GM21515 (cell line): ENCODE data around the gene CCSER1.
"Not testable (repeated sequence)": the region's sequence is repeated elsewhere in the genome, so short reads cannot be mapped to it uniquely, and the experiment has no call there.

Experiments used
- ATAC-seq: cut with Tn5 transposase; IDR thresholded peaks from one replicate; pipeline ENCODE4 v1.9.1; 2021; ENCODE audit not compliant: unreplicated experiment

CCSER1 gene

DNA sequence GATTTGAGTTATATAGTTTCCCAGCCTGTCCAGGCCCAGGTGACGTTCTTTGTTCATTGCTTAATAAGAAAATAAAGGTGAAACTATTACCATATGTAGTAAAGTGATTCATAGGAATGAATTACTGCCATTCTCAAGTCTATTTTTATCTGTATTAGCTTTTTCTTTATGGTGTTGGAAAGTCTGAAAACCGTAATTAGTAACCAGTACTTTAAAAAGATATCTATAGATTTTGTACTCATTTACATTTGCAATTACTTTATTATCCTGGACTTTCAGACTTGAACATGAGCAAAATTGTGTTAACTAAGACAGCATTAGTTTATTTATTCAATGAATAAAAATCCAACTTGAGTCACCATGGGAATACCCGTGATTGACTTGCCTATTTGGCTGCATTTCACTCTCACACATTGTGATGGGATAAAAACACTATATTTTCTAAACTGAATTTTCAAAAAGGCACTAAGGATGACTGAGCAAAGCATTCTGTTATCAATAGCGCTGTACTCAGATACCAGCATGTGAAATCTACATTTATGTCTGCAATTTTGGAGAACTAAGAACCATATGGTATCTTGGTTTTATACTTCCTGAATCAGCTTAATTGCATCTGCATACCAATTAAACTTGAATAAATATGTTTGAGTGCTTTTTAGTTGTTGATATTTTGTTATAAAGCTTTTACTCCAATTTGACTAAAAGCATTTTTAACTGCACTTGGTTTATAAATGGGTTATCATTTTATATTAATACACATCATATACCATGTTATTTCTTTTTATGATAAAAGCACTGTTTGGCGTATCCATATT lies 154.6 kb downstream of the CCSER1 start:
- no peak for ATAC-seq

DNA sequence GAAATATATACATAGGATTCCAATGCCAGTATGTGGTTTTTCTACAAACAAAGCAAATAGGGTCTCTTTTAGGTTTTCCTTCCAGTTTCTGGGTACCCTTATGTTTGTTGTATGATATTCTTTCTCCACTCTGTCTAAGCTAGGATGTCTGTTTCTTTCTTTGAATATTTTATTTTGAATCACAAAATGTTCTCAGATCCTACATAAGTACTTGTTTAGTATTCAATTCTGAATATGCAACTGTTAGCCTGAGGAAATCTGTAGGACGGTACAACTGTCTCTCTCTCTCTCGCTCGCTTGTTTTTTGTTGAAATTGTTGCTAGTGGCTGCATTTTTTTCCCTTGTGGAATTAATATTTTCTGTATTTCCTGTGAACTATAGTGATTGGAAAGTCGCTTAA lies 163.2 kb downstream of the CCSER1 start:
- no peak for ATAC-seq

DNA sequence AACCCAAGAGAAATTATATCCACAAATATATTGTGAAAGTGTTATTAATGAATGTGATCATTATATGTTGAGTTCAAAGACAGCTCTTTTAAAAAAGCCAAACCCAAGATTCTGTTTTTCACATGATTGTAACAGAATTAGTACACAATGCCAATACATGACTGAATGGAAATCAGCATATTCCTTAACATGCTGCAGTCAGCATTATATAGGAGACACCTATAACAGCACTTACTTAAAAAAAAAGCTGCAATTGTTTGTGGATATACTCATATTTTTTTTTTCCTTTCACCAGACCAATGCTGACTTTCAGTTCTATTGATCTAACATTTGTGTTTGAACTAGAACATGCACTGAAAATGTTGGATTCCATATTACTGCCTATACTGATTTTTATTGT lies 165.2 kb downstream of the CCSER1 start:
- ATAC-seq, result no peak

DNA sequence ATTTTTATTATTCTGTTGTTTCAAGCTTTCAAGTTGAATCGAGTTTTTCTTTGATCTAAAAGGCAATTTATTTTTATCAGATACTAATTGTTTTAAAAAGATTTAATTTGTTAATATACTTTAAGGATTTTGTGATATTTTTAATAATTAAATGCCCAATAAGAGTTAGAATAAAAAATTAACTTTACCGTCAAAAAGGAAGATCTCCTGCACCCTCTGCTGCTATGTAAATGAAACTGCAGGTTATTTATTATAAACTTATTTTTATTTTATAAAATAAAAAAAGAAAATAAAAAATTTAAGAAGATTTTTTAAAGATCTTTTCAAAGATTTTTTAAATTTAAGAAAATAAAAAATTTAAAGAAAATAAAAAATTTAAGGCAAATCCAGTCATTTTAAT lies 166.1 kb downstream of the CCSER1 start:
- ATAC-seq, result no peak

DNA sequence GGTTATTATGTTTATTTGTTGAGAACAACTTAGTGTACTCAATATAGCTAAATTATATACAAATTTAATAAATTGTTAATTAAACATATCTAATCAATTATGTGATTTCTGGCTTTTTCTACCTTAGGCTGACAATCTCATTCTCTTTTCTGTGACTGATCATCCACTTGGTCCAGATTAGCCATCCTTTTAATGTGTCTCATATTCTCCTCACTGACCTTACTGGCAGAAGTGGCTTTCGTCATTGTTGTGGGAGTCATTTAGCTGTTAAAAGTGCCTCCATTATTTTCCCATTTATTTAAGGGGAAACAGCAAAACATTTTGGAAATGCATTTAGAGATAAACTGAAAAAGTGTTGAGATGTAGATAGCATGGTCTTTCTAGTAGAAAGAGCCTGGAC lies 172.2 kb downstream of the CCSER1 start:
- no peak for ATAC-seq

DNA sequence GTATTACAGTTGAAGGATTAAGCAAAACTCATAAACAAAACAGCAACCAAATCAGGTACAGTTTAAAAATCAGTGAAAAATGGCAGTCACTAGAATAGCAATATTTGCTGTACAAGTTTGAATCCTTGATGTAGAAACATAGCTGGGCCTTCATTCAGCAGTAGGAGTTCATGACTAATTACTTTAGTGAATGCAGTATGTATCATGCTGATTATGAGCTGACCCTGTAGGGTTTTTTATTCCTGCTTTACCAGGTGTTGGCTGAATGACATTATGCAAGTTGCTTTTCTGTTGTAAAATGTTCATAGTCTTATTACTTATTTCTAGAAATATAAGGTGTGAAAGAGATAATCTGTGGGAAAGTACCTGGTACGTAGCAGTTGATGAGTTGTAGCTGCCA lies 179.6 kb downstream of the CCSER1 start:
- no peak for ATAC-seq

DNA sequence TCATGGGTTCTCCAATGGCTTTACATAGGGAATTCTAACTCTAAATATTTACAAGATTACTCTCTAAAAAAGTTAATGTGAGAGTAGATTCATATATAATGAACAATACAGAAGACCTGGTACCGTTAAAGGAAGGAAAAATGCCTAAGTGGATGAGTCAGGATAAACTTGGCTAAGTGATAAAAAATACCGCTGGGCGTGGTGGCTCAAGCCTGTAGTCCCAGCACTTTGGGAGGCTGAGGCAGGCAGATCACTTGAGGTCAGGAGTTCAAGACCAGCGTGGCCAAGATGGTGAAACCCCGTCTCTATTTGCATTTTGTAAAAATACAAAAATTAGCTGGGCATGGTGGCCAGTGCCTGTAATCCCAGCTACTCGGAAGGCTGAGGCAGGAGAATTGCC lies 189.9 kb downstream of the CCSER1 start:
- ATAC-seq, result not testable (repeated sequence)

DNA sequence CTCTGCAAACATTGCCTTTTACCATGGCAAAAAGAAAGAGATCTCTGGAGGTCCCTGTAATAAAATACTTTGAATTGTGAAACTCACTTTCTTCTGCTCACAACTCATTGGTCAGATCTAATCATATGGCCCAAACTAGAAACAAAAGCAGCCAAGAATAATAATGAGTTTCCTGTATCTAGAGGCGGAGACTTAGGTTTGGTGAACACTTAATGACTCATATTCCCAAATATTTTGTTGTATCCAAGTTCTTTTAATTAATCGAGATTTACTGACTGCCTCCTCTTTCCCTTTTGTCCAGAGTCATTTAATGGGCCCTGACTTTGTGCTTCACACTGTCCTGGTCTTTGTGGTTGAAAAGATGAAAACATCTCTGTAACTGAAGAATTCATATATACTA lies 190.6 kb downstream of the CCSER1 start:
- no peak for ATAC-seq

DNA sequence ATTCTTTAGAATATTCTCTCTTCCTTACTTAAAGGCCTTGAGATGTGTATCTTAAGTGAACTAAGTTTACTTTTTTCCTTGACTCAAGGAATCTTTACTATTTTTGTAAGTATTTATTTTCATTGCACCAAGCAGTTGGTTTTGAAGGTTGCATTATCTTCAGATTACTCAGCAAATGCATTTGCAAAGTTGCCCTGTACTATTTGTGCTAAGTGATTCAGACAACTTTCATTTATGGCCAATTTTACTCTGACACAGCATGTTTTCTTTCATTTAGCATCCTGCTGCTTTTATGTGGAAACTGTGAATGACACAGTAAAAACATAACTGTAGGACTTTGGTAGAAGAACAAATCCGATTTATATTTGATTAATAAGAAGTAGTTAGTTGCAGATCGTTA lies 191.0 kb downstream of the CCSER1 start:
- ATAC-seq, result no peak

DNA sequence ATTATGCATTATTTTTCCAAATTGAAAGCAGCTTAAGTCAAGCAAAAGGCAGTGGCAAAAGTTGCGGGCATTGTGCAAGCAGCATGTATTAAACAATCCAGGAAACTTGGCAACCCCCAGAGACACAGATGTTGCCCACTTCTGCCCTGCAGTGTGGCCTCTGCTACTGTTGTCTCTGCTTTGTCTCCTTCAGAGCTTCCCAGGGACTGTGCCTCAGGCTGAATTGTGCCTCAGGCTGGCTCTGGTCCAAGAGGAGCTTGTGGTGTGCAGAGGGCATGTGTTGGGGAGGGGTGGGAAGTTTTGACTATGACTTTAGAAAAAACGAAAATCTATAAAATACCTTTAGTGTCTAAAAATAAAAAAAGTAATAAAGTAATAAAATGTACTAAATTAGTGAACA lies 201.4 kb downstream of the CCSER1 start:
- ATAC-seq, result no peak

DNA sequence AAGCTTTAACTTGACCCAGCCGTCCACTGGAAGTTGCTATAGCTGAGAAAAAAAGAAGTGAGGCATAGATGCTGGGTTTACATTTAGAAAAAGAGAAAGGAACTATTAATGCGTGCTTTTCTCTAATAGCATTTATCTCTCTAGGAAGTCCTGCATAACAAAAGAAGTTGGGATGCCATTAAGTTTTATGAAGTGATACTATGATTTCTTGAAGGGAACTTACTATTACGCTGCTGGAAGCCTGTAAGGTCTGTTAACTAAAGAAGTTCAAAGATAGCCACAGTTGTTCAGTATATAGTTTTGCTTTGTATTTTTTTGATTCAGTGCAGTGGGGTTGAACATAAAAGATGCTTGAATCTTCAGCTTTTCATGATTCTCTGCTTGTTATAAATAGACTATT lies 203.4 kb downstream of the CCSER1 start:
- ATAC-seq, result no peak

DNA sequence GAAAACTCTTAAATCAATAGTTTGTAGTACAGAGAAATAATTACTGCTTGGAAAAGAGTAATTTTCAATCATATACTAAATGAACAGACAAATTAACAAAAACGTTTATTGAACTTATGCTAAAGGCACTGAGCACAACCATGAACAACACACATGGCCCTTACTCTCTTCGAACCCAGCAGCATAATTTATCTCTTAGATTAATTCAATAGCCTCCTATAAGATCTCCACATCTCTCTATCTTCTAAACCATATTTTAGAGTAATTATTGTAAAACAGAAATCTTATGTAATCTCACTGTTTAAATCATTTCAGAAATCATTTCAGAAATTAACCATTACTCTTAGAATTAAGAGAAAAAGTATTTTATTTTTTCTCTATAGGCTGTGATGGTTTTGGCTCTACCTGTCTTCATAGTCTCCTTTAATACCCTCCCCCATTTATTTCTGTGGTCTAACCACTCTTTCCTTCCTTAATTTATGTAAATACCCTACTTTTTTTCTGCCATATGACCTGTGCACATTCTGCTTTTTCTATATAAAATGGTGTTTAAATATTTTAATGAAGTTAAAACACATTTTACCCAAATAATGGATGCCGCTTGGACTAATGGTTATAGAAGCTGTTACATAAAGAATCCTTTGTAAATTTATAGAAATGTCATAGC lies 218.5 kb downstream of the CCSER1 start:
- no peak for ATAC-seq

DNA sequence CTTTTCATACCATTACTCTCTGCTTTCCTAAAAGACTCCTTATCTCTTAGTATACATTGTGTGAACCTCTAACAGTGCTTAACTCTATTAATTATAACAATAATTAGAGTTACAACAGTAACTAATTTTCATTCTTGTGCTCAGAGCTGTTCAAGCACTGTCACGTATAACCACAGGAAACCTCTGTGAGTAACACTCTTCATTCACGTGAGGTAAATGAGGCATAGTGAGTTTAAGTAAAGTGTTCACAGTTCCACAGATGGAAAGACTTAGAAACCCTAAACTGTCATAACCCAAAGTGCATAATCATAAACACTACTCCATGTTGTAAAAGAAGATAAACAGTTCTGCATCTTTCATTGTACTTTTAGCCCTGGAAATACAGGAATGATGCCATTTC lies 222.4 kb downstream of the CCSER1 start:
- no peak for ATAC-seq

DNA sequence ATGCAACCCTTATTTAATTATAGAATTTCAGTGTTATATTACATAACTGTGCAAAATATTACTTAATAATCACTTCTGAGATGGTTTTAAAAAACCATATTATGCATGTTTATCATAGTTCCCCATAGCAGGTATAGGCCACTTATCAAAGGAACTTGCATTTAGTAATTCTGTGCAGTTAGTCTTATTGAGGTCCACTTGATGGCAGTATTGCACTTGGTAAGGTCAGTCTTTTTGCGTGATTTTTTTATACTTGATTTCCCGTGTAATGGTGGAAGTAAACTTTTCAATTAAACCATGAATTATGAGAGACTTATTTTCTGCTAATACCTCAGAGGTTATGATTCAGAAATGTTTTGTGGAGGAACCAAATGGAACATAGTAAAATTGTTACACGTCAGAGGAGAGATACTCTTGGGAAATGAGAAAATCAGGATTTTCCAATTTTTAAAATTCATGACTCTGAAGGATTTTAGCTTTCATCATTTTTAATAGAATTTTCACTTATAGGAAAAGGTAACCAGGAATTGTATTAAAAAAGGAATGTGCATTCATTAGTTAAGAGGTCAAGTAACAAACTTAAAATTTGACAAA lies 230.0 kb downstream of the CCSER1 start:
- peak; percentile 52 for ATAC-seq

DNA sequence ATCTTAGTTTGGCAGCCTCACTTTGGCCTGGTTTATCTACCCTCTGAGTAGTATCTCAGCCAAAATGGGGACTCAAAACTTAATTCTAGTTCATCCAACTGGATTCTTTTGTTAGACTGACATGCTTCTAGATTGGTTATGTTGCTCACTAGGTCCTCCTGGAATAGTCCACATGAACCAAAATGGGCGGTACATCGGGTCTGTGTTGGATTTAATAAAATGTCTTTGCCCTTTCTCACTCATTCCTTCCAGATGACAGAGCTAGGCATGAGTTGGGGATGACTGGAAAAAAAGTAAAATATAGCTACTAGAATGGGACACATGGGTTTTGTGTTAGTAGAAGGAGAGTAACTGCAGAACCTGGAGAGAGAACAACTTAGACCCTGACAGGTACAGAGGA lies 247.9 kb downstream of the CCSER1 start:
- ATAC-seq, result no peak

DNA sequence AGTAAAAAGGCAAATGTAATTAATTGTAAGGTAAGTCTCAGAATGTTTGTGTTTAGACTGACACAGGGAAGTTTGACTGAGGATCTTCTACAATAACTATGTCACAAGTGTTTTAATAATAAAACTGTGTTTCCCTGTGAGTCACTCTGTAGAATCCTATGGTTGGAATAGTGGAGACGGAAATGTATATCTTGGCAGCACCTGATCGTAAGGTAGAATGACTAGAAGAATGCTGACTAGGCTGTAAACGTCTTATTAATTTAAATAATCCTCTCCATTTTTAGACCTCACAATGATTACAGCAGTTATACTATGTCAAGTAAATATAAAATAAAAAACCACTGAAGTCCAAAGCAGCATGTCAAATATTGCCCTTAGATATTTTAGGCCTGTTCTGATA lies 266.0 kb downstream of the CCSER1 start:
- no peak for ATAC-seq

DNA sequence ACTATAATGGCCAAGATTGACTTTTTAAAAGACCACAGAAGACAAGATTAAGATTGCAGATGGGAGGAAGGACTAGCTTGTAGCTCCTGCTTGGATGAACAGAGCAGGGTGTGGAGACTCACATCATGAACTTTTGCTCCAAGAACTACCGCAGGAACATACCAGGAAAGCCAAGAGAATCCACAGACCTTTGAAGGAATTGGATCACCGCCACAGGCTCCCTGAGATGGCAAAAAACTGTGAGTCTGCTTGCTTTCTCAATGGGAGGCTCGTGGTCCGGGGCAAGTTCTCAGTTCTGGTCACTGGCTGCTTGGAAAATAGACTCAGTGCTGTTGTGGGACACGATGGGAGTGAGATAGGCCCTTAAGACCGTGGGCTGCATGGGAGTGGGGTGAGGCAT lies 276.6 kb downstream of the CCSER1 start:
- ATAC-seq, result no peak

DNA sequence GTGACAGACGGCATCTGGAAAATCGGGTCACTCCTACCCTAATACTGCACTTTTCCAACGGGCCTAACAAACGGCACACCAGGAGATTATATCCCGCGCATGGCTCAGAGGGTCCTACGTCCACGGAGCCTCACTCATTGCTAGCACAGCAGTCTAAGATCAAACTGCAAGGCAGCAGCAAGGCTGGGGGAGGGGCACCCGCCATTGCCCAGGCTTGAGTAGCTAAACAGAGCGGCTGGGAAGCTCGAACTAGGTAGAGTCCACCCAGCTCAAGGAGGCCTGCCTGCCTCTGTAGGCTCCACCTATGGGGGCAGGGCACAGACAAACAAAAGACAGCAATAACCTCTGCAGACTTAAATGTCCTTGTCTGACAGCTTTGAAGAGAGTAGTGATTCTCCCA lies 280.7 kb downstream of the CCSER1 start:
- ATAC-seq, result not testable (repeated sequence)

DNA sequence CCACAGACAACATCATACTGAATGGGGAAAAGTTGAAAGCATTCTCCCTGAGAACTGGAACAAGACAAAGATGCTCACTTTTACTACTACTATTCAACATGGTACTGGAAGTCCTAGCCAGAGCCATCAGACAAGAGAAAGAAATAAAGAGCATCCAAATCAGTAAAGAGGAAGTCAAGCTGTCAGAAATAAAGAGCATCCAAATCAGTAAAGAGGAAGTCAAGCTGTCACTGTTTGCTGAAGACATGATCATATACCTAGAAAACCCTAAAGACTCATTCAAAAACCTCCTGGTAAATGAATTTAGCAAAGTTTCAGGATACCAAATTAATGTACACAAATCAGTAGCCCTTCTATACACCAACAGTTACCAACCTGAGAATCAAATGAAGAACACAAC lies 285.6 kb downstream of the CCSER1 start:
- not testable (repeated sequence) for ATAC-seq

DNA sequence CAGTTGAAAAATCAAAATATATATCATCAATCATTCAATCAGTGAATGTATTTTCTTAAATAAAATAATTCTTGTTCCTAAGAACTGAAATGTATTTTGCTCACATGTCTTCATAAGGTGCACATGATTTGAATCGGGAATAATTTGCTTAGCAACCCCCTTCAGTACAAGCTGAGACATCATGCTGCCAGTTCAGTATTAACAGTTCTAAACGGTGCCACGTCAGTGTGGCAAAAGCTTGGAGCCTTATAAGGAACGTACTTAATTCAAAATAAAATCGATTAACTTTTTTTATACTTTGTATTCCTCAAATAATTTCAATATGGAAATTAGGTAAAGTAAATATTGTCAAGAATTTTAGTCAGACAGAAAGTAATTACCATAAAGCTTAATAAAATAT lies 287.9 kb downstream of the CCSER1 start:
- ATAC-seq, result no peak

DNA sequence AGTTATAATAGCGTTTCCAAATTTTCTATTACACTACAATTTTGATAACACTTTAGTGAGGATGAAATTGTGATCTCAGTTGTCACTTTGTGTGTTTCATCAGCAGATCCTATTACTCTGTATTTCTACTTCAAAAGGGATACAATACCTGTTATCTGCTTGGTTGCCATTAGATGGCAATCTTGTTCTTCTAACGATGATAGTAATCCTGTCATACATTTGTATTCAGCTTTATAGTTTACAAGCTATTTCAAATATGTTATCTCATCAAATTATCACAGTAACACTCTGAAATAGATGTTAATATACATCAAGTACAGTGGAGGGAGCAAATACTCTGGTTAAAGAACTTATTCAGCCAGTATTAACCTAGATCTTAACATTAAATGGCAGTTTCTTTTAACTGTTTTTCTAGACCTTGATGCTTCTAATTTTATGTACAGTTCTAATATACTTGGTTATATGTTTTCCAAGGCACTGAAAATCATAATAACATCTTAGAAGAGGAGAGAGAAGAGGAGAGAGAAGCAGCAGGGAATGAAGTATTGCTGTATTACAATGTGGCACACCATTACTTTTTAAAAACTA lies 292.0 kb downstream of the CCSER1 start:
- ATAC-seq, result peak; percentile 89

DNA sequence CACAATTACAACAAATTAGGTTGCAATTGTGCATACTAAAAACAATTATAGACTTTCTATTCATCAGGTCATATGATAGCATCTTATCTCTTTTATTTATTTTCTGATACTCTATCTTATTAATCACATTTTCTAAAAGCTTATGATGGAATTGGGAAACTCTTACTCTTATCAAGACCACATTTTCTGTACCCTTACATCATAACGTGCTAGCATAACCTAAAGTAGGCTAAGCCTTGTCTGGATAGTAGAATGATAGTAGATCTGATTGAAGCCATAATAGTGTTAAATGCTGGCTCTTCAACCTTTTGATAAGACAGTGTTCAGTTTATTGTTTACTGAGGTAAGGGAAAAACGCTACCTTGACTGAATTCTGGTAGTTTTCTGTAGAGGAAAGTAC lies 294.0 kb downstream of the CCSER1 start:
- ATAC-seq, result no peak
